Left cardiac atrium (tissue), 4 donors: Measurements from ENCODE around the gene MAPK10. TPM values are rescaled to one million over a fixed set of nuclear protein-coding genes. Genes with fewer than 3 reads are reported as not detected.
"Not testable (repeated sequence)": the region's sequence is repeated elsewhere in the genome, so short reads cannot be mapped to it uniquely, and the experiment has no call there.

ENCODE experiments used
- ATAC-seq, 2 donors: fragments of 200-7000 bp; cut with Tn5 transposase; one replicate each; pipeline ENCODE4 v1.9.1; 2020; ENCODE audit warnings: mild to moderate bottlenecking in 2 of 2, moderate library complexity in 2 of 2
- DNase-seq: peaks from one replicate; pipeline ENCODE4 v3.0.0-alpha.2; 2020
- intact Hi-C, 2 donors: fragments of 100-400 bp; cut with DNase I; formaldehyde crosslinking; loops; one replicate each; pipeline versions ENCODE4 v1.14.1 to v1.15.1; 2022 to 2023
- total RNA-seq, 2 donors: library from RNA; stranded (reverse); fragmentation: NEBNext Ultra II Directional; extraction: Animal tissue kit (Norgen Biotek cat#: 25700); gene quantifications; one replicate each; pipeline ENCODE4 v1.2.1, GENCODE V29; 2021
- donor health status: DM: no; HTN: yes; CAD: no.
- donor health status: DM: no; HTN: yes; CAD: no; lungs with severe emphysema.
- donor health status: DM: yes; HTN: yes; CAD: no.
- donor health status: Dilated cardiomyopathy.

MAPK10 gene
- total RNA-seq, 2 donors from 2014 or later = 9.8 to 20.3 TPM

GRCh38 chr4:86015412-86016350 is 344.2 kb downstream of the MAPK10 start:
- DNase-seq = no peak
- intact Hi-C loops = no loop called here
- no peak for ATAC-seq

- intact Hi-C loops = no loop called here
- DNase-seq = no peak
- no peak for ATAC-seq
These were observed 345.3 kb downstream of the MAPK10 start for GRCh38 chr4:86014599-86014998.

GRCh38 chr4:86013621-86014020 is 346.2 kb downstream of the MAPK10 start:
- no peak for ATAC-seq
- no peak for DNase-seq
- intact Hi-C loops = no loop called here

GRCh38 chr4:86011117-86011516 is 348.7 kb downstream of the MAPK10 start:
- peak; percentile 65 to 77 for ATAC-seq

GRCh38 chr4:86007042-86007441 is 352.8 kb downstream of the MAPK10 start:
- DNase-seq (no peak), ATAC-seq (no peak)
- intact Hi-C loops = no loop called here

More at GRCh38 chr4:86011117-86011516, 348.7 kb downstream of the MAPK10 start:
- peak; percentile 23 for DNase-seq
- intact Hi-C loops = no loop called here

DNA sequence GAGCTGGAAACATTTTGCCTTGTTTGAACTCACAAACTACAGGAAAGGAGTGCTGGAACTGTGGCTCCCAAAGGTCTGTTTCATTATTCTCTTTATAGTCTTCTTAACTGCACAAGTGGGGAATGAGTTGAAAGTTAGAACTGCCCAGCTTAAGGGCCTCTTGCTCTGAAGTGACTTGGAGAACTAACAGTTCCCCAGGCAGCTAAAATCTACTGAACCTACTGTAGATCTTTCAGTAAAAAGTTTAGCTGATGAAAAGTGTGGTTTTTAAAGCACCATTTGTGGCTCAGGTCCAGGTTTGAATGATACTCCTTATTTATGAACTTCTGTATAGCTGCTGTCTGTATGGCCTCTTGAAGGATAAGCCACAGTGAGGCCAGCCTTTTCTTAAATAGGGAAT is 353.8 kb downstream of the MAPK10 start:
- intact Hi-C loops = no loop called here
- no peak for ATAC-seq
- DNase-seq = no peak

DNA sequence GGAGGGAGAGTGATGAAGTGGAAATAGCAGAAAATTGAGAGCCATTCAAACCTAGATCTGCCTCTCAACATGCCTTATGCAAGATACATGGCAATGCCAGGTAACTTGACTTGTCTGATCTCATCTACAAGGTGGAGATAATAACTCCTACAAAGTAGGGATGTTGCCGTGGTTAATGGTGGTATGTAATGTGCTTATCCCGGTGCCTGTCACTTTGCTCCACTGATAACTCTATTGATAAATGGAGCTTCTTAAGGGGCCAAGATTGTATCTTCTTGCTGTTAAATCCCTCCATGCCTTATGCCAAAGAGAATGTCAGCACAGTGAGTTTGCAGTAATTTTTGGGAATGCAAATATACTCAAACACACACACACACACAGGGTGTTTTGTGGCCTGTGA is 355.8 kb downstream of the MAPK10 start:
- ATAC-seq = no peak
- intact Hi-C loops = no loop called here
- DNase-seq = no peak

DNA sequence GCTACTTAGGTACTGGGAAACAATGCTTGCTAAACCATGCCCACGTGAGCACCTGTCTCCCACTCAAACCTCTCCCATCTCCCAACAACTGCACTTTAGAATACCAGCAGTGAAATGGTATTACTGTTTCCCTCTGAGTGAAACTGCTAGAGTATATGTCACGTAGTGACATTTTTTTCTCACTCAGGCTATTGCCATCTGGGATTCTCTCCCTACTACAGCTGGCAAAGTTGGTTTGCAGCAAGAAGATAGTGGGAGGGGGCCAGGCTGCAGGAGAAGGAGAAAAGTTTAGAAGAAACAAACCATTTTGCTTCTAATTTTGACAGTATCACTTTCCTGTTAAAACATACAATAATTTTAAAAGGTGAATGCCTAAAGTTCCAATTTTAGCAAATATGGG is 358.3 kb downstream of the MAPK10 start:
- no peak for ATAC-seq
- intact Hi-C loops = no loop called here
- no peak for DNase-seq

DNA sequence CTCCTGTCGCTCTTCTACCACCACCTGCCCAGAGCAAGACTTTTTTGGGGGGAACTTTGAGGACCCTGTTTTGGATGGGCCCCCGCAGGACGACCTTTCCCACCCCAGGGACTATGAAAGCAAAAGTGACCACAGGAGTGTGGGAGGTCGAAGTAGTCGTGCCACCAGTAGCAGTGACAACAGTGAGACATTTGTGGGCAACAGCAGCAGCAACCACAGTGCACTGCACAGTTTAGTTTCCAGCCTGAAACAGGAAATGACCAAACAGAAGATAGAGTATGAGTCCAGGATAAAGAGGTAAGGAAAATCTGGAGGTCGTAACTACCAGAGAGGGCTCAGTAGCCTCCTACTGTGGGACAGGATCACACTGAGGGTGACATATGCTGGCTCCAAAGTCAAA is 364.5 kb downstream of the MAPK10 start:
- DNase-seq = no peak
- no peak for ATAC-seq
- intact Hi-C loops = no loop called here

GRCh38 chr4:85994576-85994975 is 365.3 kb downstream of the MAPK10 start:
- intact Hi-C loops = no loop called here
- no peak for DNase-seq
- no peak for ATAC-seq

DNA sequence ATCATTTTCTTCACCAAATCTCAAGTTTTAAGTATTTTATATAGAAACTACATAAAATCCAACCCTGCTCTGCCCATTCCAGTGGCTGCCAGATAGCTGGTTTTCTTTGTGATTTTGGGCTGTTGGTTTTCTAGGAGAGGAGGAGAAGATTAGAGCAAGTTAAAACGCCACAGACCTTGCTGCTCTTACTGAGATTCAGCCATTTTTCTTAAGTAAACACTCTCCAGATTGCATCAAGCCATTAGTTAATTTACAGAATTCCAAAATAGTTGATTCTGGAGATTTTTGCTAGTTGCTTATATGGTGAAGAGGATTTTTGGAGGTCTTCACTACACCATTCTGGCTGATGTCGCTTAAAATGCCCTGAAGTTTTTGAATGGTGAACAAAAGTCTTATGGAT is 366.2 kb downstream of the MAPK10 start:
- intact Hi-C loops = no loop called here
- DNase-seq = no peak

DNA sequence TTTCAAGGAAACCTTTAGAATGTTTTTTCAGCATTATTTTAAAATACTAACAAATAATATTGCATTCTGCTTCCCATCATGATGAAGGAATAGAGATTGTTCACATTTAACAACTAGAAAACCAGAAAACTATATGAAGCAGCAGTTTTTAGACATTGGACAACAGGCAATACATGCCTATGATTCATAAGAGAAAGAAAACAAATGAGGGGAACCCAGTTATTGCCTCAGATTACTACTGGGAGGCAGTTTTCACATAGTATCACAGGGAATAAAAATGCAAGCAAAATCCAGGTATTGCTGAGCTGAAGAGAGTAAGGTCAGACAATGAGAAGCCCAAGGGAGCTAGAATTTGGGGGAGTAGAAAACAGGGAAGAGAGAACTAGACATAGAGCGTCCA is 373.6 kb downstream of the MAPK10 start:
- DNase-seq = no peak
- intact Hi-C loops = no loop called here
- ATAC-seq = no peak

More for the DNA sequence above, 366.2 kb downstream of the MAPK10 start:
- no peak for ATAC-seq

DNA sequence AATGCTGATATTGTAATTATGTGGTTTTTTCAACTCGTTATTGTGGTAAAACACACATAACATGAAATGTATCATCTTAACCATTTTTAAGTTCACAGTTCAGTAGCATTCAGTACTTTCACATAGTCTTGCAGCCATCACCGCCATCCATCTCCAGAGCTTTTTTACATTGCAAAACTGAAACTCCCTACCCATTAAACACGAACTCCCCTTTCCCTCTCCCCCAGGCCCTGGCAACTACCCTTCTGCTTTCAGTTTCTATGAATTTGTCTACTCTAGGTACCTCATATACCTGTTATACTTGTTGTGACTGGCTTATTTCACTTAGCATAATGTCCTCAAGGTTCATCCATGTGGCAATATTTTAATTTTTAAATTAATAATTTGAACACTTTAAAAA is 380.6 kb downstream of the MAPK10 start:
- DNase-seq (no peak), ATAC-seq (no peak)
- intact Hi-C loops = no loop called here

- DNase-seq (no peak), ATAC-seq (no peak)
- intact Hi-C loops = no loop called here
These were observed 389.3 kb downstream of the MAPK10 start for GRCh38 chr4:85970535-85970934.

DNA sequence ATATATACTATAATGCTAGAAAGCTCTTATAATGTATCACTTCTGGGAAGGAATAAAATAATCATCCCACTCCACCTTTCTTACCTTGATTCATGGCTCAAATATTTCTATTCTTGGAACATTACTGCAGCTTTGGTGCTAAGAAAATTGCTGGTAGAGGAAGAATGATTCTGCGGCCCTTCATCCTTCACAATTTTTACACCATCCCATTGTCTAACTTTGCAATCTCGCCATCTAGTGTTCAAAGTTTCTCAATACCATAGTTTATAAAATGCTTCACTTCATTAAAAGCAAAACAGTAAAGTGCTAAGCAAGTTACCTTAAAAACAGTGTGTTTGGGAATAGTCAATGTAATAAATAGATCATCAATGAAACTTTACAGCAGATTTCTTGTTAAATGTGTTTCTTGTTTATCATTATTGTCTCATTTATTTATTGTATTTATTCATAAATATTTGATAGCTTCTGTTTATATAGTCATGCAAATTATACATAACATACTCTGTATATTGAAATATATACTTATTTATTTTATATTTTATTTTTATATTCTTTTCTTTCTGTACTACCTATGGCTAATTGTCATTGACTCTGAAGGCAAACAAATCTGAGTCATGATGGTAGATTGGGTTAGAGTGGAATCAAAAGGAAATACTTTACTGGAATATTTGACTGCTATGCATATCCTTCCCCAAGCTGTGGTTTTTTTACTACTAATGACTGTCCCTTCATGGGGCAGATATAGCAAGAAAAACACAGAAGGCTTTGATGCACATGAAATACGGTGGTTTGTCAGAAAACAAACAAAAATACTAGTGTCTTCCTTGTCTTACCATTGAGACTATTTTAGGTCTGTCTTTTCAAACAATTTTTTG is 390.7 kb downstream of the MAPK10 start:
- peak; percentile 32 to 68 for ATAC-seq
- no peak for DNase-seq
- intact Hi-C loops = loop anchor here (5.0 to 10.0 kb wide), 5 partner anchors 172 to 884 kb away; no protein-coding TSS in a partner anchor

GRCh38 chr4:85967872-85968271 is 392.0 kb downstream of the MAPK10 start:
- DNase-seq (no peak), ATAC-seq (peak in 1 of 2 donors; percentile 69)
- intact Hi-C loops = loop anchor here (5.0 to 10.0 kb wide), 5 partner anchors 171 to 883 kb away; no protein-coding TSS in a partner anchor

DNA sequence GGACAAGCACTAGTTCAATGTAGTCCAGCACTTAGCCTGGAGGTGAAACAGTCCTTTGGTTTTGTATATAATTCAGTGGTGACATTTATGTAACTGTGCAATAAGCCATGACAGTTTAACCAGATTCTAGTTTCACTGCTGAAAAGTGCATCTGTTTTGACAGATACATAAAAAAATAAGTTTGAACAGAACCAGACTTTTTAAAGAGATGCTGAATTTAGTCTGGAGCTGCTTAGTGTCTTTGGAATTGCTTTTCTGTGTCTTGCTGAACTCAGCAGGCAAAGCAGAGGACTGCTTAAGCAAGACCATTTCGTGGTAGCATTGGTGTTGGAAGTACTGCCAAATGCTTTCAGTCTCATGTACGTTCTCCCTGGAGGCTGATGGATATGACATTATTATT is 393.5 kb downstream of the MAPK10 start:
- intact Hi-C loops = loop anchor here (5.0 to 10.0 kb wide), 5 partner anchors 169 to 882 kb away; no protein-coding TSS in a partner anchor
- DNase-seq (no peak), ATAC-seq (peak in 1 of 2 donors; percentile 60)

- intact Hi-C loops = loop anchor here (5.0 to 10.0 kb wide), 5 partner anchors 168 to 881 kb away; no protein-coding TSS in a partner anchor
- ATAC-seq (no peak), DNase-seq (no peak)
These were observed 394.3 kb downstream of the MAPK10 start for GRCh38 chr4:85965529-85965928.

- not testable (repeated sequence) for ATAC-seq, DNase-seq
- intact Hi-C loops = loop anchor here (5.0 to 10.0 kb wide), 5 partner anchors 168 to 880 kb away; no protein-coding TSS in a partner anchor
These were observed 394.8 kb downstream of the MAPK10 start for GRCh38 chr4:85965017-85965416.
